ENCODE results near the gene PPP1R15B. TPM values are rescaled to one million over a fixed set of nuclear protein-coding genes. Genes with fewer than 3 reads are reported as not detected.

Gene PPP1R15B
- total and polyA plus RNA-seq, 4 donors = 14.6 to 57.0 (median 36.8) TPM

- Histone ChIP-seq H3K36me3 (ENCODE audit: control insufficient read depth in 4 of 4, insufficient read depth in 4 of 4, low read length in 4 of 4) (peaks cover 4 to 26% (median 13%) of the 10 kb centered on the region in 4 donors), H3K9me3 (ENCODE audit: control insufficient read depth in 4 of 4, insufficient read depth in 3 of 4, low read length in 3 of 4) (no peaks in the 10 kb centered on the region), H3K27me3 (ENCODE audit: control insufficient read depth in 3 of 3, insufficient read depth in 3 of 3, low read length in 2 of 3) (no peaks in the 10 kb centered on the region), H3K4me1 (ENCODE audit: control insufficient read depth in 5 of 5, insufficient read depth in 5 of 5, low read length in 5 of 5) (peaks cover 0 to 25% (median 4%) of the 10 kb centered on the region in 5 donors), H3K9ac (ENCODE audit: insufficient read depth in 1 of 2, low read length in 2 of 2) (no peak overlapping the region), H3K27ac (ENCODE audit: low read depth in 1 of 2, low read length in 1 of 2) (peak overlapping the region in 1 of 2 donors; percentile 10), H3K4me3 (no peak overlapping the region)
- WGBS, 2 donors = 88% methylated on average over 6 of the region's 6 CpGs
- TF ChIP-seq CTCF (IDR thresholded peaks at IDR 0.05; ENCODE audit: control extremely low read depth, extremely low read depth) = no peak
- DNase-seq (no peak), ATAC-seq (ENCODE audit: insufficient read depth, low FRiP score) (no peak)
Measured at GRCh38 chr1:204447190-204447589, 35.6 kb upstream of the PPP1R15B start.

- no peak overlapping the region for H3K4me3 ChIP-seq
- H3K27ac ChIP-seq (ENCODE audit: low read depth in 1 of 2, low read length in 1 of 2) = peak overlapping the region in 1 of 2 donors; percentile 10
- H3K9me3 ChIP-seq (ENCODE audit: control insufficient read depth in 4 of 4, insufficient read depth in 3 of 4, low read length in 3 of 4) = no peaks in the 10 kb centered on the region
- H3K4me1 ChIP-seq (ENCODE audit: control insufficient read depth in 5 of 5, insufficient read depth in 5 of 5, low read length in 5 of 5) = peaks cover 0 to 25% (median 4%) of the 10 kb centered on the region in 5 donors
- 45 to 51% methylated on average over 11 of the region's 11 CpGs for WGBS, 2 donors
- ATAC-seq (ENCODE audit: insufficient read depth, low FRiP score) (peak; percentile 77), DNase-seq (peak; percentile 70 to 76 (median 73))
- TF ChIP-seq CTCF (IDR thresholded peaks at IDR 0.05; ENCODE audit: control extremely low read depth, extremely low read depth) = peak; percentile 73
- peaks cover 4 to 26% (median 15%) of the 10 kb centered on the region in 4 donors for H3K36me3 ChIP-seq (ENCODE audit: control insufficient read depth in 4 of 4, insufficient read depth in 4 of 4, low read length in 4 of 4)
- H3K27me3 ChIP-seq (ENCODE audit: control insufficient read depth in 3 of 3, insufficient read depth in 3 of 3, low read length in 2 of 3) = no peaks in the 10 kb centered on the region
- H3K9ac ChIP-seq (ENCODE audit: insufficient read depth in 1 of 2, low read length in 2 of 2) = no peak overlapping the region
Measured at GRCh38 chr1:204446413-204447111, 34.9 kb upstream of the PPP1R15B start.

GRCh38 chr1:204445860-204446412, 34.3 kb upstream of the PPP1R15B start:
- H3K9ac ChIP-seq (ENCODE audit: insufficient read depth in 1 of 2, low read length in 2 of 2) = no peak overlapping the region
- no peak overlapping the region for H3K27ac ChIP-seq (ENCODE audit: low read depth in 1 of 2, low read length in 1 of 2)
- H3K9me3 ChIP-seq (ENCODE audit: control insufficient read depth in 4 of 4, insufficient read depth in 3 of 4, low read length in 3 of 4) = no peaks in the 10 kb centered on the region
- no peaks in the 10 kb centered on the region for H3K27me3 ChIP-seq (ENCODE audit: control insufficient read depth in 3 of 3, insufficient read depth in 3 of 3, low read length in 2 of 3)
- no peak for TF ChIP-seq CTCF (IDR thresholded peaks at IDR 0.05; ENCODE audit: control extremely low read depth, extremely low read depth)
- 64 to 67% methylated on average over 11 of the region's 11 CpGs for WGBS, 2 donors
- ATAC-seq (ENCODE audit: insufficient read depth, low FRiP score) (no peak), DNase-seq (peak in 1 of 3 donors; percentile 32)
- peaks cover 0 to 21% (median 4%) of the 10 kb centered on the region in 5 donors for H3K4me1 ChIP-seq (ENCODE audit: control insufficient read depth in 5 of 5, insufficient read depth in 5 of 5, low read length in 5 of 5)
- H3K36me3 ChIP-seq (ENCODE audit: control insufficient read depth in 4 of 4, insufficient read depth in 4 of 4, low read length in 4 of 4) = peaks cover 4 to 30% (median 18%) of the 10 kb centered on the region in 4 donors
- H3K4me3 ChIP-seq = no peak overlapping the region
